ENCODE measurements around the gene NOCT.
"Not testable (repeated sequence)": the region's sequence is repeated elsewhere in the genome, so short reads cannot be mapped to it uniquely, and the experiment has no call there.

NOCT gene

GRCh38 chr4:139011225-139011950, 4.2 kb upstream of the NOCT start:
- DNase-seq, result no peak

- DNase-seq, result peak; percentile 98
Measured at GRCh38 chr4:139014371-139015268, 961 bp upstream of the NOCT start.

- DNase-seq, result no peak
Measured at GRCh38 chr4:139015948-139016471, 429 bp downstream of the NOCT start.

- DNase-seq, result no peak
Measured at GRCh38 chr4:139017861-139018260, 2.3 kb downstream of the NOCT start.

- no peak for DNase-seq
Measured at GRCh38 chr4:139018501-139018900, 2.9 kb downstream of the NOCT start.

- DNase-seq, result no peak
Measured at GRCh38 chr4:139018971-139019758, 3.6 kb downstream of the NOCT start.

GRCh38 chr4:139020384-139020783, 4.8 kb downstream of the NOCT start:
- DNase-seq, result no peak

- DNase-seq, result not testable (repeated sequence)
Measured at GRCh38 chr4:139021071-139021470, 5.5 kb downstream of the NOCT start.

GRCh38 chr4:139022835-139023234, 7.3 kb downstream of the NOCT start:
- no peak for DNase-seq

- DNase-seq, result no peak
Measured at GRCh38 chr4:139024686-139025085, 9.1 kb downstream of the NOCT start.

- DNase-seq, result no peak
Measured at GRCh38 chr4:139025841-139026240, 10.3 kb downstream of the NOCT start.

GRCh38 chr4:139027776-139028175, 12.2 kb downstream of the NOCT start:
- no peak for DNase-seq

GRCh38 chr4:139028191-139028661, 12.6 kb downstream of the NOCT start:
- no peak for DNase-seq

- not testable (repeated sequence) for DNase-seq
Measured at GRCh38 chr4:139029866-139030363, 14.3 kb downstream of the NOCT start.

- DNase-seq, result peak; percentile 78
Measured at GRCh38 chr4:139030614-139031235, 15.1 kb downstream of the NOCT start.

- DNase-seq, result no peak
Measured at GRCh38 chr4:139035650-139036049, 20.1 kb downstream of the NOCT start.

GRCh38 chr4:139036885-139037284, 21.3 kb downstream of the NOCT start:
- DNase-seq, result no peak

- DNase-seq, result no peak
Measured at GRCh38 chr4:139038874-139039443, 23.4 kb downstream of the NOCT start.

GRCh38 chr4:139042981-139043460, 27.4 kb downstream of the NOCT start:
- no peak for DNase-seq

GRCh38 chr4:139044291-139044690, 28.7 kb downstream of the NOCT start:
- no peak for DNase-seq

- no peak for DNase-seq
Measured at GRCh38 chr4:139048026-139048425, 32.4 kb downstream of the NOCT start.

- DNase-seq, result no peak
Measured at GRCh38 chr4:139050446-139050845, 34.9 kb downstream of the NOCT start.
